Stimulated activated effector memory CD8-positive, alpha-beta T cell treated with anti-CD3 and anti-CD28 coated beads, Interleukin-12 subunit alpha, Interleukin-12 subunit beta, amount 100 ng/mL, for 72 hours (primary cell): ENCODE data around the gene HDAC11.
"Not testable (repeated sequence)": the region's sequence is repeated elsewhere in the genome, so short reads cannot be mapped to it uniquely, and the experiment has no call there.

Experiments used
- ATAC-seq: fragments of 150-1000 bp; cut with Tn5 transposase; 2 replicates; pipeline ENCODE4 v1.10.0; 2021
- DNase-seq, 2 donors: peaks; one replicate each; pipeline ENCODE4 v3.0.0; 2021 to 2022; ENCODE audit warnings: low spot score in 2 of 2
- H3K27ac Mint-ChIP-seq: one replicate; pipeline ENCODE4 v1.8.0; 2022; ENCODE audit warnings: mild to moderate bottlenecking, mixed read lengths
- H3K36me3 Mint-ChIP-seq: one replicate; pipeline ENCODE4 v1.8.0; 2022; ENCODE audit warnings: mild to moderate bottlenecking, mixed read lengths
- H3K4me1 Mint-ChIP-seq: one replicate; pipeline ENCODE4 v1.8.0; 2022; ENCODE audit warnings: mixed read lengths
- H3K4me3 Mint-ChIP-seq: one replicate; pipeline ENCODE4 v1.8.0; 2022; ENCODE audit warnings: mild to moderate bottlenecking, mixed read lengths
- H3K9me3 Mint-ChIP-seq: one replicate; pipeline ENCODE4 v1.8.0; 2022; ENCODE audit warnings: mixed read lengths

HDAC11 gene, protein sequence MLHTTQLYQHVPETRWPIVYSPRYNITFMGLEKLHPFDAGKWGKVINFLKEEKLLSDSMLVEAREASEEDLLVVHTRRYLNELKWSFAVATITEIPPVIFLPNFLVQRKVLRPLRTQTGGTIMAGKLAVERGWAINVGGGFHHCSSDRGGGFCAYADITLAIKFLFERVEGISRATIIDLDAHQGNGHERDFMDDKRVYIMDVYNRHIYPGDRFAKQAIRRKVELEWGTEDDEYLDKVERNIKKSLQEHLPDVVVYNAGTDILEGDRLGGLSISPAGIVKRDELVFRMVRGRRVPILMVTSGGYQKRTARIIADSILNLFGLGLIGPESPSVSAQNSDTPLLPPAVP

GRCh38 chr3:13479582-13480339, at the start of gene HDAC11:
Gene HDAC11, plus strand, starts transcription at chr3:13480306. Its CDS starts 42 bp downstream, at chr3:13480348.
- Mint-ChIP-seq H3K9me3 (no peaks in the 10 kb centered on the region), H3K4me3 (peak within 1 kb of the TSS; percentile 91), H3K36me3 (no peaks in the 10 kb centered on the region), H3K4me1 (peaks cover 30% of the 10 kb centered on the region), H3K27ac (peak within 1 kb of the TSS; percentile 89)
- peak; percentile 94 to 98 for DNase-seq
- peak; percentile 97 for ATAC-seq

- ATAC-seq, H3K9me3 Mint-ChIP-seq, H3K36me3 Mint-ChIP-seq, H3K4me3 Mint-ChIP-seq, DNase-seq, H3K27ac Mint-ChIP-seq: not testable (repeated sequence)
- peaks cover 11% of the 10 kb centered on the region for H3K4me1 Mint-ChIP-seq
These were observed 49.7 kb upstream of the HDAC11 start for GRCh38 chr3:13430411-13430875.

DNA sequence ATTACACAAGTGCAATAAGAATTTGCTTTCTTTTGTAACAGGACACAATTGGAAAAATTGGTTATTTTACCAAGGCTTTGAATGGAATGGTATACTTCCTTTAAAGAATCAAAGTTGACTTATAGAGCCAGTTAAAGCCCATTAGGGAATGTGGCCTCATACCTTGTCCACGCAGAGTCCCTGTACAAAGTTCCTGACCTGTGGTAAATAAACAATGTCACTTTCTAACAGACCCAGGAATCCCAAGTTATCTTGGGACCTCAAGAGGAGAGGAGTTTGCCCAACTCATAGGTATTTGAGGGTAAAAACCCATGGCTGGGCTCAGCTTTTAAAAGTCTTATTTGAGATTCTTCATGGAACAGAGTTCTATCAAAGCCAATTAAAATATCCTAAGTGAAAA, 48.0 kb upstream of the HDAC11 start:
- Mint-ChIP-seq H3K4me1 (peaks cover 6% of the 10 kb centered on the region), H3K27ac (no peak overlapping the region), H3K9me3 (no peaks in the 10 kb centered on the region), H3K36me3 (no peaks in the 10 kb centered on the region), H3K4me3 (no peak overlapping the region)
- DNase-seq (no peak), ATAC-seq (no peak)

GRCh38 chr3:13433912-13434311, 46.2 kb upstream of the HDAC11 start:
- Mint-ChIP-seq H3K9me3 (no peaks in the 10 kb centered on the region), H3K4me1 (no peaks in the 10 kb centered on the region), H3K27ac (no peak overlapping the region), H3K36me3 (no peaks in the 10 kb centered on the region), H3K4me3 (no peak overlapping the region)
- DNase-seq (no peak), ATAC-seq (no peak)

DNA sequence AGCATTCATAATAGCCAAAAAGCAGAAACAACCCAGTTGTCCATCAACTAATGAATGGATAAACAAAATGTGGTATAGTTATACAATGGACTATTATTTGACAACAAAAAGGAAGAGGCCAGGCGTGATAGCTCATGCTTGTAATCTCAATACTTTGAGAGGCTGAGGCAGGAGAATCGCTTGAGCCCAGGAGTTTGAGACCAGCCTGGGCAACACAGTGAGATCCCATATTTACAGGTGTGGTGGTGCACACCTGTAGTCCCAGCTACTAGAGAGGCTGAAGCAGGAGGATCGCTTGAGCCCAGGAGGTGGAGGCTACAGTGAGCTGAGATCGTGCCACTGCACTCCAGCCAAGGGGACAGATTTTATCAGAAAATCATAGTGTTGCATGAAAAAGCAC, 43.9 kb upstream of the HDAC11 start:
- DNase-seq, ATAC-seq, H3K27ac Mint-ChIP-seq, H3K9me3 Mint-ChIP-seq, H3K4me3 Mint-ChIP-seq, H3K4me1 Mint-ChIP-seq, H3K36me3 Mint-ChIP-seq: not testable (repeated sequence)

DNA sequence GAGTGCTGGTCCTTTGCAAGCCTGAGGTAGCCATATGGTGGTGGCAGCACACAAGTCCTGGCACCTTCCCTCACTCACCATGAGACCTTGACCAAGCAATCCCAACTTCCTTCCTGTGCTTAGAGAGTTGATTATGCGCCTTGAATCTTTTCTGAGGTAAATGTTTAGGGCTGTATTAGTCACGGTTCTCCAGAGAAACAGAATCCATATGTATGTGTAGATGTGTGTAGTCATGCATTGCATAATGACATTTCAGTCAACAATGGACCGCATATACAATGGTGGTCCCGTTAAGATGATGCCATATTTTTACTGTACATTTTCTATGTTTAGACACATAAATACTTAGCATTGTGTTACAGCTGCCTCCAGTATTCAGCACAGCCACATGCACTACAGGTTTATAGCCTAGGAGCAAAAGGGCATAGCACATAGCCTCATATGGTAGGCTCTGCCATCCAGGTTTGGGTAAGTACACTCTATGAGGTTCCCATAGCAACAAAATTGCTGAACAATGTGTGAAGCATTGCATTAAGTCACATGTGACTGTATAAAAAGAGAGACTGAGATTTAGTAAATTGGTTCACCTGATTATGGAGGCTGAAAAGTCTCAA, 39.8 kb upstream of the HDAC11 start:
- Mint-ChIP-seq H3K4me1 (no peaks in the 10 kb centered on the region), H3K4me3 (no peak overlapping the region), H3K36me3 (no peaks in the 10 kb centered on the region), H3K27ac (no peak overlapping the region), H3K9me3 (no peaks in the 10 kb centered on the region)
- no peak for ATAC-seq
- DNase-seq = no peak

DNA sequence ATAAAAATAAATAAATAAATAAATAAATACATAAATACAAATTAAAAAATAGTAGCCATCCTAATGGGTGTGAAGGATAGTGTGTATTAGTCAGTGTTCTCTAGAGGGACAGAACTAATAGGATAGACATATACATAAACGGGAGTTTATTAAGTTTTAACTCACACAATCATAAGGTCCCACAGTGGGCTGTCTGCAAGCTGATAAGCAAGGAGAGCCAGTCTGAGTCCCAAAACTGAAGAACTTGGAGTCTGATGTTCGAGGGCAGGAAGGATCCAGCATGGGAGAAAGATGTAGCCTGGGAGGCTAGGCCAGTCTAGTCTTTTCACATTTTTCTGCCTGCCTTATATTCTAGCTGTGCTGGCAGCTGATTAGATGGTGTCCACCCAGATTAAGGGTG, 37.2 kb upstream of the HDAC11 start:
- H3K4me3 Mint-ChIP-seq, DNase-seq, H3K36me3 Mint-ChIP-seq, H3K27ac Mint-ChIP-seq, ATAC-seq, H3K4me1 Mint-ChIP-seq, H3K9me3 Mint-ChIP-seq: not testable (repeated sequence)

DNA sequence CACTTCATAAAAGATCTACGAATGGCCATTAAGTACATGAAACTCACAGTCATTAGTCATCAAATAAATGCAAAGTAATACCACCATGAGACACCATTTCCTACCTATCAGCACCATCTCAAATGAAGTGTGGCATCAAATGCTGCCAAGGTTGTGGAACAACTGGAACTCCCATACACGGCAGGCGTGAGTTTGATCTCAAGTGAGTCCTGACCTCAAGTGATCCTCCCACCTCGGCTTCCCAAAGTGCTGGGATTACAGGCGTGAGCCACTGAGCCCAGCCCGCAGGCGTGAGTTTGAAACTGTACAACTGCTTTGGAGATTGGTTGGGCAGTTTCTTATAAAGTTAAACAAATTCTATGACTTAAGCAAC, 28.8 kb upstream of the HDAC11 start:
- DNase-seq = no peak
- H3K36me3 Mint-ChIP-seq = no peaks in the 10 kb centered on the region

DNA sequence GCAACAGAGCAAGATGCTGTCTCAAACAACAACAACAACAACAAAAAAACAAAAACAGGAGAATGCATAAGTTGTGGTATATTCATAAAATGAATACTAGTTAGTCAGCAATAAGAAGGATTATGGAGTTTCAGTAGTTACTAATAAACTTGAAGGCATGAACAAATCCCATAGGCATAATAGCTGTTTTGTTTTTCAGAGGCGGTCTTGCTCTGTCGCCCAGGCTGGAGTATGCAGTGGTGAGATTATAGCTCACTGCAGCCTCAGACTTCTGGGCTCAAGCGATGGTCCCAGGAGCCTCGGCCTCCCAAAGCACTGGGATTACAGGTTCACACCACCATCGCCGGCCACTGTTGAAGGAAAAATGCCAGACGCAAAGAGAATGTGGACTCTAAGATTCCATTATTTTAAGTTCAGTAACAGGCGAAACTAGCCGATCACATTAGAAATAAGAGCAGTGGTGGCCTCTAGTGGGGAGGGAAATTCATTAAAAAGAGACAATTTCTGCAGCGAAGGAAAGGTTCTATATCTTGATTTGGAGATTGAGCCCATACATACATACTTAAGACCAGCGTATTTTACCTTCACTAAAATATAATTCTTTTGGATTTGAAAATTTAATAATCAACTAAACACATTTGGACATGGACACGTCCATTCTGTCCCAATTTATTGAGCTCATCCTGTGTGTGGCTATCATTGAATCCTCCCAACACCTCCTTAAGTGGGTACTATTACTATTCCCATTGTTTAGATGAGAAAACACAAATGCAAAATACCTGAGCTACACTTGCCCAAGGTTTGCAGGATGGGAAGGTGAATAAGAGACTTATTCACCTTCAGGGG, 27.4 kb upstream of the HDAC11 start:
- Mint-ChIP-seq H3K27ac (peak overlapping the region; percentile 87), H3K4me1 (peaks cover 17% of the 10 kb centered on the region), H3K9me3 (no peaks in the 10 kb centered on the region), H3K4me3 (peak overlapping the region; percentile 84), H3K36me3 (no peaks in the 10 kb centered on the region)
- ATAC-seq (peak; percentile 25), DNase-seq (peak in 1 of 2 donors; percentile 63)

More for the DNA sequence above, 28.8 kb upstream of the HDAC11 start:
- peak overlapping the region; percentile 87 for H3K27ac Mint-ChIP-seq
- H3K4me1 Mint-ChIP-seq = peaks cover 17% of the 10 kb centered on the region
- ATAC-seq = peak; percentile 63
- H3K4me3 Mint-ChIP-seq = peak overlapping the region; percentile 84
- no peaks in the 10 kb centered on the region for H3K9me3 Mint-ChIP-seq

DNA sequence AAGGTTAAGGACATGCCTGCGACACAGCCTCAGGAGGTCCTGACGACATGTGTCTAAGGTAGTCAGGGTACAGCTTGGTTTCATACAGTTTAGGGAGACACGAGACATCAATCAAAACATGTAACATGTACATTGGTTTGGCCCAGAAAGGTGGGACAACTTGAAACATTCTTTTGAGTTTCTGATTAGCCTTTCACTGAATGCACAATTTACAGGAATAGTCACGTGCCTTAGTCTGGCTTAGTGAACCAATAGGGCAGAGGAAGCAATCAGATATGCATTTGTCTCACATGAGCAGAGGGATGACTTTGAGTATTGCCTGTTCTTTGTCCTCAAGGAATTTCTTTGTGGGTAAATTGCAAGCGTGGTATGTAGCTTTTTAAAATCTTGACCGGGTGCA, 24.5 kb upstream of the HDAC11 start:
- H3K36me3 Mint-ChIP-seq = no peaks in the 10 kb centered on the region
- DNase-seq = no peak
- H3K4me1 Mint-ChIP-seq = peaks cover 17% of the 10 kb centered on the region
- no peaks in the 10 kb centered on the region for H3K9me3 Mint-ChIP-seq
- no peak for ATAC-seq
- no peak overlapping the region for H3K4me3 Mint-ChIP-seq
- H3K27ac Mint-ChIP-seq = no peak overlapping the region

GRCh38 chr3:13457593-13457992, 22.5 kb upstream of the HDAC11 start:
- ATAC-seq (no peak), DNase-seq (no peak)
- Mint-ChIP-seq H3K9me3 (no peaks in the 10 kb centered on the region), H3K4me3 (no peak overlapping the region), H3K36me3 (no peaks in the 10 kb centered on the region), H3K4me1 (peaks cover 8% of the 10 kb centered on the region), H3K27ac (no peak overlapping the region)

- peaks cover 6% of the 10 kb centered on the region for H3K4me1 Mint-ChIP-seq
- H3K9me3 Mint-ChIP-seq = no peaks in the 10 kb centered on the region
- ATAC-seq = no peak
- no peak overlapping the region for H3K4me3 Mint-ChIP-seq
- no peak for DNase-seq
- no peaks in the 10 kb centered on the region for H3K36me3 Mint-ChIP-seq
- no peak overlapping the region for H3K27ac Mint-ChIP-seq
These were observed 20.3 kb upstream of the HDAC11 start for GRCh38 chr3:13459605-13460340.

DNA sequence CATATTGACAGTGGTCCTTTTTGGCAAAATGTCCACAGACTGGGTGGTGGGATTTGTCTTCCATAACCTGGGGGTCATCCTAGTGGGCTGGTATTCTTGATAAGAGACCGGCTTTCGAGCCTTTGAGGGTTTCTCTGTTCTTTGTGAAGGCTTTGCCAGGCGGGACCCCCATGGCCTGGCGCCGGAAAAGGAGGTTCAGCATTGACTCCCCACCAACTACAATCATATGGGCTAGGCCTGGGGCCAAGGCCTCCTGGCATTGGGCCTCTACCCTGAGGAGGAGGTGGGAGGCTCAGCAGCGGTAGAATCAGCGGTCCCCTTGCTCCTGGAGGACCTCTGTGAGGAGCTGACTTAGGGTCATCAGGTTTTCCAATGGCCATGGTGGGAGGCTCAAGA, 19.8 kb upstream of the HDAC11 start:
- Mint-ChIP-seq H3K4me1 (peaks cover 6% of the 10 kb centered on the region), H3K27ac (no peak overlapping the region), H3K36me3 (no peaks in the 10 kb centered on the region), H3K4me3 (no peak overlapping the region), H3K9me3 (no peaks in the 10 kb centered on the region)
- ATAC-seq (no peak), DNase-seq (no peak)
